Bone marrow (tissue), 2 donors: Measurements from ENCODE around the gene XCR1.
"Not testable (repeated sequence)": the region's sequence is repeated elsewhere in the genome, so short reads cannot be mapped to it uniquely, and the experiment has no call there.

ENCODE experiments used
- DNase-seq, 2 donors: peaks; one replicate each; lab custom pipeline; 2025; lab: John Stamatoyannopoulos, UW

The XCR1 gene

GRCh38 chr3:46038916-46039315 lies 11.6 kb upstream of the XCR1 start:
- DNase-seq: no peak

DNA sequence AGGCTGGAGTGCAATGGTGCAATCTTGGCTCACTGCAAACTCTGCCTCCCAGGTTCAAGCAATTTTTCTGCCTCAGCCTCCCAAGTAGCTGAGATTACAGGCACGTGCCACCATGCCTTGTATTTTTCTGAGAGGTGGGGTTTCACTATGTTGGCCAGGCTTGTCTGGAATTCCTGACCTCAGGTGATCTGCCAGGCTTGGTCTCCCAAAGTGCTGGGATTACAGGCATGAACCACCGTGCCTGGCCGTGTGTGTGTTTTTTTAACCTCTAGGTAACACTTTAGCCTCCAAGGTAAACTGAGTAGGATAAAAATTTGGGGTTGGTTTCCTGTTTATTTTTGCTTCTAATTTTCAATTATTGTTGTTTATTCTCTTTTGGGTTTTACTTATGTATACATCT lies 10.8 kb upstream of the XCR1 start:
- not testable (repeated sequence) for DNase-seq

GRCh38 chr3:46036191-46036590 lies 8.9 kb upstream of the XCR1 start:
- DNase-seq: no peak

- no peak for DNase-seq
Measured at GRCh38 chr3:46031747-46032146, 4.5 kb upstream of the XCR1 start.

- no peak for DNase-seq
Measured at GRCh38 chr3:46031269-46031668, 4.0 kb upstream of the XCR1 start.

DNA sequence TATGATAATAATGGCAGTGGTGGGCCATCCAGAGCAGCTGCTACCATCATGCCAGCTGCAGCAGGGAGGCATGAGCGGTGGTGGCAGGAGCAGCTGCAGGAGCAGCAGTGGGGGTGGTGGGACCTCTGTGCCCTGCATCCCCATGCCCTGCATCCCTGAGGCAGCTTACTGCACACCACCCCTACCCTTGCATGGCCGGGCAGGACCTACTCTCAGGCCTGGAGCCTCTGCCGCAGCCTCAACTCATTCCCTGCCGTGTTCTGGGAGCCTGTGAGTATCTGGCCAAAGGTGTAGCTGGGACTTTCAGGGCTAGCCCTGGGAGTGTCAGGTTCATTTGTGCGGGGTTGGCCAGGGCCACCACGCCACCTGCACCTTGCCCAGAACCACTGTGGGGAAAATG lies 3.3 kb upstream of the XCR1 start:
- DNase-seq: no peak

DNA sequence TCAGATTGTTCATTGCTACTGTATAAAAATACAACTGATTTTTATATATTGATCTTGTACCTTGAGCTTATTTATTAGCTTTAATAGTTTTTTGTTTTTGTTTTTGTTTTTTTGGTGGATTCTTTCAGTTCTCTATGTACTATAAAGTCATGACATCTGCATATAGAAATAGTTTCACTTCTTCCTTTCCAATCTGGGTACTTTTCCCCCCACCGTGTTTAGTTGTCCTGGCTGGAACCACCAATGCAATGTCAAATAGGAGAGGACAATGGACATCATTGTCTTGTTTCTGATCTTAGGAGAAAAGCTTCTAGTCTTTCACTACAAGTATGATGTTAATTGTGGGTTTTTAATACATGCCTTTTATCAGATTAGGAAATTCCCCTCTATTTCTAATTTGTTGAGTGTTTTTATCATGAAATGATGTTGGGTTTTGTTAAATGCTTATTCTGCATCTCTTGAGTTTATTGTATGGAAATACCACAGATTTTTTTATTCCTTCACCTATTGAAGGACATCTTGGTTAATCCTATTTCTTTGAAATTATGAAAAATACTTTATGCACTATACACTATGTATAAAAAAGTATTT lies 2.8 kb upstream of the XCR1 start:
- DNase-seq: no peak

DNA sequence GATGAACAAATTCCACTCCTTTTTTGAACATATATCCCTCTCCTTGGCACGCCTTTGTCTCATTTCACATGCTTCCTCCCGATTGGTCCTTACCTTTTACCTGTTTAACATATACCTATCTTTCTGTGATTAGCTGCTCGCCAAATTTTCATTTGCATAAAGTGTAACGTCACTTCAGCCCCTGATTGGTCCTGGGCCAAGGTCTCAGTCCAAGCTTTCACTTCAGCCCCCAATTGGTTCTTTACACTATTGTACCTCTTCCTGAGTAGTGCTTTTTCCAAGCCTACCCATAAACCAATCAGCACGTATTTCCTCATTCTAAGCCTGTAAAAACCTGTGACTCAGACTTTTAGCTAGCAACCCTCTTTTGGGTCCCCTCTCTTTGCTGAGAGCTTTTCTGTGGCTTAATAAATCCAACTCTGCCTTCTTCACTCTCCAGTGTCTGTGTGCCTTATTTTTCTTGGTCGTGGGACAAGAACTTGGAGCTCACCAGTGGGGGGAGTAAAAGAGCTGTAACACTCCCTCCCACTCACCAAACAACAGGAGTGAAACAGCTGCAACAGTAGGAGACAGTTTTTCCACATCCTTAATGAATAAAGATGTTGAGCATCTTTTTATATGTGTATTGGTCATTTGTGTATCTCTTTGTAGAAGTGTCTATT lies 584 bp upstream of the XCR1 start:
- DNase-seq: no peak

- DNase-seq: no peak
Measured at GRCh38 chr3:46025139-46025538, 2.1 kb downstream of the XCR1 start.

DNA sequence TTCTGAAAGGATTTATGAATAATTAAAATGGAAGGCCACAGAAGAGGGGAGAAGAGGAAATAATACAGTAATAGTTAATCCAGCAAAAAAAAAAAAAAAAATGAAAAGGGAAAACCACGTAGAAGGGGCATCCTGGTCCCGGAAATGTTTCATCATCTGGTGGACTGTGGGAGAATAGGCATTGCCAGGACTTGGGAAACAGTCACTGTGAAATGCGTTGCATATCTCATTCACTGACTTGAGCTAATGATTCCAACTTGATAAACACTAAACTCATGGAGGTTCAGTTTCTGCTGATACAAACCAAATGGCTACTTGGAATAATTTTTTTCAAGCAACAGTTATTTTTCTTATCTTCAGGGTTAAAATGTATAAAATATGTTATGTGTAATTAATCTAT lies 3.2 kb downstream of the XCR1 start:
- no peak for DNase-seq

DNA sequence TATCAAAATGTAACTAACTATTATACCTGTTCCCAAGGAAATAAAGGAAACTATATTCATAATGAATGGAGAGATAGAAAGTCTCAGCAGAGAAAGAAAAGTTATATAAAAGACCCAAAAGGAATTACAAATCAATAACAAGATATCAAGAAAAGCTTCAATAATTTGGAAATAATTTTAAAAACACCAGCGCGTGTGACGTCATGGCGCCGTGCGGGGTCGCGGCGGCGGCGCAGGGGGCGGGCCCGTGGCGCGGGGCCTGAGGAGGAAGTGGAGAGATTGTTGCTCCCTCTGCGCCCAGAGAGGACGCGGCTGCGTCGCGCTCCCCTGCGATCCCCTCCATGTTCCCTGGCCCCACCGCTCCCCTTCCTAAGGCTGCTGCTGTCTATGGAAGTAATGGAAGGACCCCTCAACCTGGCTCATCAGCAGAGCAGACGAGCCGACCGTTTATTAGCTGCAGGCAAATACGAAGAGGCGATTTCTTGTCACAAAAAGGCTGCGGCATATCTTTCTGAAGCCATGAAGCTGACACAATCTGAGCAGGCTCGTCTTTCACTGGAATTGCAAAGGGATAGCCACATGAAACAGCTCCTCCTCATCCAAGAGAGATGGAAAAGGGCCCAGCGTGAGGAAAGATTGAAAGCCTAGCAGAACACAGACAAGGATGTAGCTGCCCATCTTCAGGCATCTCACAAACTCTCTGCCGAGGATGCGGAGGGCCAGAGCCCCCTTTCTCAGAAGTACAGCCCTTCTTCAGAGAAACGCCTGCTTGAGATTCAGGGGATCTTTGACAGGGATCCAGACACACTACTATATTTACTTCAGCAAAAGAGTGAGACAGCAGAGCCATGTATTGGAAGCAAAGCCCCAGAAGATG lies 4.1 kb downstream of the XCR1 start:
- DNase-seq: no peak

DNA sequence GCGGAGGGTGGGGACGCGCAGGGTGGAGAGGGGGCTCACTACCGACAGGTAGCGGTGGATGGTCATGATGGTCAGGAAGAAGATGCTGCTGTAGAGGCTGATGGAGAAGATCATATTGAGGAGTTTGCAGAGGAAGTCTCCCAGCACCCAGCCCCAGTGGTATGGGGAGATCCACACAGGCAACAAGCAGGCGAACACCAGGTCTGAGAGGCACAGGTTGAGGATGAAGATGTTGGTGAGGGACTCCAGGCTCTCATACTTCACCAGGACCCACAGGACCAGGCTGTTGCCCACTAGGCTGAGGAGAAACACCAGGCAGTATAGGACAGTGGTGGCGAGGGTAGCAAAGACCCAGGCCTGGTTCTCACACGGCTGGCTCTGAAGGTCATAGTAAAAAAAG lies 5.8 kb downstream of the XCR1 start:
- no peak for DNase-seq

GRCh38 chr3:46020766-46021510 lies 6.3 kb downstream of the XCR1 start:
- DNase-seq: no peak

- DNase-seq: no peak
Measured at GRCh38 chr3:46019707-46020106, 7.6 kb downstream of the XCR1 start.

DNA sequence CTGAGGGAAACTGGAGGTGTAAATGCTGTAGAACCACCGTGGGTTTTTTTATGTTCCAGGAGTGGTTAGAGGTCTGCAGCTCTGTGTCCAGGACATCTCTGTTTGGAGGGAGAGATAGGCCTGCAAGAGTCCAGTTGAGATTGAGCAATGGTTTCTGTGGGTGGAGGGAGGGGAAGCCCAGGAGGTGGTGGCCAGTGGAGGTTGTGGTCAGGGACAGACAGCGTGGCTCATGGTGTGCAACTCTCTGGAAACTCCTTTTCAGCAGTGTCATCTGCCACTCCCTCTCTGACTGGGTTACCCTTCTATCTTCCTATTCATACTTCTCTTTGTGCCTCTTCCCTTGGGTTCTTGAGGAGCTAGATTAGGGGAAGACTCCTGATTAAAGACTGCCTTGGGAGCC lies 9.6 kb downstream of the XCR1 start:
- DNase-seq: peak in 1 of 2 donors; percentile 25

GRCh38 chr3:46013316-46014094 lies 13.8 kb downstream of the XCR1 start:
- no peak for DNase-seq

DNA sequence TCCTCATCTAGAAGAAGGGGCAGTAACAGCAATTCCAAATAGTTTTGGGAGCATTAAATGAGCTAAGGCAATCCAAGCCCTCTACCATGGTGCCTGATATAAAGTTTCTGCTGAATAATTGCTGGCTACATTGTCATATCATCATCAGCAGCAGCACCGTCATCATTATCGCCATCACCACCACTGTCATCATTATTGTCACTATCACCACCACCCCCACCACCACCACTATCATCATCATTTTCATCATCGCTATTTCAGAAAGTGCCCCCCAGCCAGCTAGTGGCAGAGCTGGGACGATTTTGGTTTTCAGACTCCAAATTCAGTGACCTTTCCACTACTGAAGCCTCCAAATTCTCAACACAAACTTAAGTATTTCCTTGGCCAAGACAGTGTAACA lies 15.0 kb downstream of the XCR1 start:
- DNase-seq: no peak

DNA sequence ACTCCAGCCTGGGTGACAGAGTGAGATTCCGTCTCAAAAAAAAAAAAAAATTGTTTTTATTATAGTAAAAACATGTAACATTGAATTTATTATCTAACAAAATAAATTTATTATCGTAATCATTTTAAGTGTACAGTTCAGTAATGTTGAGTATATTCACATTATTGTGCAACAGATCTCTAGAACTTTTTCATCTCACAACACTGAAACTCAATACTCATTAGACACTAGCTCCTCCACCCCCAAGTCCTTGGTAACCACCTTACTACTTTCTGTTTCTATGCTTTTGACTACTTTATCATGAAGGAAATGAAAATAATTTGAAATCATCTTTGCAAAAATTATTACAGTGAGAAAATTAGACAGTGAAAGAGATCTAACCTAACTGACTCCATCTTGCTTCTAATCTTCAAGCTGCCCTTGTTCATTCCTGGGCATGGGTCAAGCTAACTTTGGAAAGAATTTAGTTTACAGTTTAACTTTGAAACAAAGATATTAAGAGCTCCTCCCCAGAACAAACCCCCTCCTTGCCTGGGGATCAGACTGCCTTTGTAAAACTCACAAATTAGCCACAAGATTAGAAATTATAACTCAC lies 16.7 kb downstream of the XCR1 start:
- no peak for DNase-seq

- no peak for DNase-seq
Measured at GRCh38 chr3:46008058-46008457, 19.2 kb downstream of the XCR1 start.

DNA sequence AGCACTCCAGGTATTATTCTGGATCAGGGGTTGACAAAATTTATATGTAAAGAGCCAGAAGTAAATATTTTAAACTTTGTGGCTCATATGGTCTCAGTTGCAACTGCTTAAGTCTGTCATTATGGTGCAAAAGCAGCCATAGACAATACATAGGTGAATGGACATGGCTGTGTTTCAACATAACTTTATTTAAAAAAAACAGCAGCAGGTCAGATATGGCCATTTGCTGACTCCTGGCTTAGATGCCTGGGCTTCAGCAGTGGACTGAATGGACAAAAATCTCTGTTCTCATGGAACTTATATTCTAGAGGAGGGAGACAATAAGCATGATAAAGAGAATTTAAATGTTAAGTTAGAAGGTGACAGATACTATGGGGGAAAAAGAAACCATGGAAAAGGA lies 20.0 kb downstream of the XCR1 start:
- no peak for DNase-seq
